ENCODE results near the gene MMP14.

Gene MMP14

GRCh38 chr14:22884738-22885523 lies 48.5 kb downstream of the MMP14 start:
- no peak for DNase-seq (ENCODE audit: low spot score)

- DNase-seq (ENCODE audit: low spot score), result no peak
Observed at GRCh38 chr14:22885975-22886374, 49.6 kb downstream of the MMP14 start.

- DNase-seq (ENCODE audit: low spot score), result peak; percentile 79
Observed at GRCh38 chr14:22886500-22887259, 50.3 kb downstream of the MMP14 start.

- peak; percentile 51 for DNase-seq (ENCODE audit: low spot score)
Observed at GRCh38 chr14:22887260-22887989, 51.0 kb downstream of the MMP14 start.

GRCh38 chr14:22887990-22888378 lies 51.6 kb downstream of the MMP14 start:
- DNase-seq (ENCODE audit: low spot score), result no peak

GRCh38 chr14:22888662-22889061 lies 52.3 kb downstream of the MMP14 start:
- no peak for DNase-seq (ENCODE audit: low spot score)

GRCh38 chr14:22890416-22890815 lies 54.0 kb downstream of the MMP14 start:
- no peak for DNase-seq (ENCODE audit: low spot score)

- DNase-seq (ENCODE audit: low spot score), result no peak
Observed at GRCh38 chr14:22892488-22892887, 56.1 kb downstream of the MMP14 start.

GRCh38 chr14:22893706-22894105 lies 57.3 kb downstream of the MMP14 start:
- DNase-seq (ENCODE audit: low spot score), result no peak

- DNase-seq (ENCODE audit: low spot score), result no peak
Observed at GRCh38 chr14:22895402-22895801, 59.0 kb downstream of the MMP14 start.

GRCh38 chr14:22896356-22896755 lies 60.0 kb downstream of the MMP14 start:
- DNase-seq (ENCODE audit: low spot score), result no peak

GRCh38 chr14:22896760-22897159 lies 60.4 kb downstream of the MMP14 start:
- DNase-seq (ENCODE audit: low spot score), result no peak

- DNase-seq (ENCODE audit: low spot score), result no peak
Observed at GRCh38 chr14:22897357-22897756, 61.0 kb downstream of the MMP14 start.
